ENCODE measurements around the gene RAB30. TPM values are rescaled to one million over a fixed set of nuclear protein-coding genes. Genes with fewer than 3 reads are reported as not detected.
A peak's percentile ranks its signal among the peaks of the same experiment; 100 is the strongest.

The RAB30 gene
- total and polyA plus RNA-seq, 2 donors (not counting 3 experiments of a cell fraction or from before 2014, with no cell fraction given), result 4.1 to 14.6 TPM

DNA sequence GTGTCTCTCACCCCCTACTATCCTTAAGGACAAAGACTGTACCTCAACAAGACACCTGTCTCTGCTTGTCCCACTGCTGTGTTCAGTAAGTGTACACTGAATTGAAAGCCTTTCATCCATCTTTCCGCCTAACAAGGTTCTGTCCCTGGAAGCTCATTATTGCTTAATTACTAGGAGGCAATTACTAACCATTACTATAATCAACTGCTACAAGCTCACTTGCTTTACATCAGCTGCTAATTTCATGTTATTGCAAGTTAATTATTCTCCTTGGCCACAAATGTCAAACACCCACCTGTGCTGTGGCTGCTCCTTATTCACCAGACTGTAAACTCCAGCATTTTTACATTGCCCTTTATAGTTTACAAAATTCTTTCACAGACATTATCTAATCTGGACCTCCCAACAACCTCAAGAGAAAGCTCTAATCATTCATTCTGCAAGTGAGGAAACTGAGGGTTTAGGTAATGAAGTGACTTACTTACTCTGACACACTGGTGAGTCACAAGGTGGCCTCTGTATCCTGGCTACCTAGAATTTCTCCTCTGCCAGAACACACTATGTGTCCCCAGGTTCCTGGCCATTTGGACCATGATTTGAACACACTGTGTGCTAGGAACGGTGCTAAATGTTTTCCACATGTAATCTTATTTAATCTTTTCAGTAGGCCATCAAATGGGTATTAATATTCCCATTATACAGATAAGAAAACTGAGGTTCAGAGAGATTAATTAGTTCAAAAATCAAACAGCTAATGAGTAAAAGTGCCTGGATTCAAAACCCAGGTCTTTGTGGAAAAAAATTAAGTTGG lies 66.7 kb downstream of the RAB30 start:
- dilution Hi-C loops (cut with MboI; ENCODE audit: extremely low pct_ligation_motif_present, low sequenced_read_pairs), result no loop called here
- no peaks in the 10 kb centered on the region for H3K9me1 ChIP-seq (replicated peaks; ENCODE audit: control insufficient read depth, extremely low read depth, insufficient read depth, low read length)
- H3K4me1 ChIP-seq (ENCODE audit: control insufficient read depth, extremely low read depth, insufficient read depth, low read length), result peaks cover 27% of the 10 kb centered on the region
- no peaks in the 10 kb centered on the region for H3K27me3 ChIP-seq (ENCODE audit: control insufficient read depth in 2 of 2, insufficient read depth in 2 of 2, low read length in 2 of 2)
- H3K4me2 ChIP-seq (ENCODE audit: insufficient read depth, low read length), result no peak overlapping the region
- TF ChIP-seq POLR2AphosphoS5 (IDR thresholded peaks at IDR 0.05; ENCODE audit: insufficient read depth, low read depth, low read length), result no peak
- peak; percentile 40 for TF ChIP-seq FOS (IDR thresholded peaks at IDR 0.05; ENCODE audit: borderline replicate concordance, insufficient read depth, low read length)
- TF ChIP-seq GATA2 (IDR thresholded peaks at IDR 0.05; ENCODE audit: insufficient read depth, insufficient read length, low read depth, low read length), result no peak
- TF ChIP-seq, protein P1, sequence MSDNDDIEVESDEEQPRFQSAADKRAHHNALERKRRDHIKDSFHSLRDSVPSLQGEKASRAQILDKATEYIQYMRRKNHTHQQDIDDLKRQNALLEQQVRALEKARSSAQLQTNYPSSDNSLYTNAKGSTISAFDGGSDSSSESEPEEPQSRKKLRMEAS (IDR thresholded peaks at IDR 0.05; ENCODE audit: insufficient read depth, insufficient read length), result no peak
- H3K36me3 ChIP-seq (ENCODE audit: control insufficient read depth in 2 of 2, extremely low read depth in 1 of 2, insufficient read depth in 2 of 2, low read length in 2 of 2), result no peaks in the 10 kb centered on the region
- POLR2A ChIA-PET, result no interaction called here
- BruUV-seq (replicated peaks), result no TSS peak
- H3K9ac ChIP-seq (replicated peaks; ENCODE audit: extremely low read depth, insufficient read depth, low read length), result no peak overlapping the region
- CTCF ChIA-PET, result no interaction called here
- intact Hi-C loops (cut with micrococcal nuclease), result no loop called here
- no peak overlapping the region for H3K27ac ChIP-seq (ENCODE audit: insufficient read depth, low read depth, low read length)
- no peaks in the 10 kb centered on the region for H4K20me1 ChIP-seq (replicated peaks; ENCODE audit: control insufficient read depth, extremely low read depth, insufficient read depth, low read length)
- H2AFZ ChIP-seq (ENCODE audit: low read depth, low read length), result no peak overlapping the region
- no peak for DNase-seq (ENCODE audit: low read depth, low spot score)
- no peaks in the 10 kb centered on the region for H3K9me3 ChIP-seq (replicated peaks; ENCODE audit: control insufficient read depth, insufficient read depth, low read length)
- H3K4me3 ChIP-seq (replicated peaks in 1 of 3; ENCODE audit: insufficient read depth in 1 of 3, low read depth in 1 of 3, low read length in 3 of 3), result no peak overlapping the region
- FAIRE-seq, result no peak
- H3K79me2 ChIP-seq (ENCODE audit: control insufficient read depth, insufficient read depth, low read length), result no peaks in the 10 kb centered on the region

GRCh38 chr11:83002522-83002921 lies 69.2 kb downstream of the RAB30 start:
- H3K27ac ChIP-seq (ENCODE audit: insufficient read depth, low read depth, low read length), result no peak overlapping the region
- H2AFZ ChIP-seq (ENCODE audit: low read depth, low read length), result no peak overlapping the region
- H3K4me1 ChIP-seq (ENCODE audit: control insufficient read depth, extremely low read depth, insufficient read depth, low read length), result peaks cover 16% of the 10 kb centered on the region
- no peak for DNase-seq (ENCODE audit: low read depth, low spot score)
- no peak overlapping the region for H3K4me3 ChIP-seq (replicated peaks in 1 of 3; ENCODE audit: insufficient read depth in 1 of 3, low read depth in 1 of 3, low read length in 3 of 3)
- no peaks in the 10 kb centered on the region for H4K20me1 ChIP-seq (replicated peaks; ENCODE audit: control insufficient read depth, extremely low read depth, insufficient read depth, low read length)
- no peak overlapping the region for H3K9ac ChIP-seq (replicated peaks; ENCODE audit: extremely low read depth, insufficient read depth, low read length)
- POLR2A ChIA-PET, result no interaction called here
- no peaks in the 10 kb centered on the region for H3K9me1 ChIP-seq (replicated peaks; ENCODE audit: control insufficient read depth, extremely low read depth, insufficient read depth, low read length)
- no peaks in the 10 kb centered on the region for H3K27me3 ChIP-seq (ENCODE audit: control insufficient read depth in 2 of 2, insufficient read depth in 2 of 2, low read length in 2 of 2)
- no peaks in the 10 kb centered on the region for H3K9me3 ChIP-seq (replicated peaks; ENCODE audit: control insufficient read depth, insufficient read depth, low read length)
- BruUV-seq (replicated peaks), result no TSS peak
- intact Hi-C loops (cut with micrococcal nuclease), result no loop called here
- H3K79me2 ChIP-seq (ENCODE audit: control insufficient read depth, insufficient read depth, low read length), result no peaks in the 10 kb centered on the region
- CTCF ChIA-PET, result no interaction called here
- no peak for FAIRE-seq
- no peak overlapping the region for H3K4me2 ChIP-seq (ENCODE audit: insufficient read depth, low read length)
- no peaks in the 10 kb centered on the region for H3K36me3 ChIP-seq (ENCODE audit: control insufficient read depth in 2 of 2, extremely low read depth in 1 of 2, insufficient read depth in 2 of 2, low read length in 2 of 2)
- TF ChIP-seq MYC (IDR thresholded peaks at IDR 0.05; ENCODE audit: low read depth, low read length), result no peak
- TF ChIP-seq JUN (IDR thresholded peaks at IDR 0.05; ENCODE audit: borderline replicate concordance, insufficient read depth, insufficient read length, low read depth), result no peak
- TF ChIP-seq CTCF (IDR thresholded peaks at IDR 0.05; ENCODE audit: extremely low read depth in 1 of 2, insufficient read depth in 1 of 2, low read depth in 1 of 2, low read length in 2 of 2), result no peak
- TF ChIP-seq FOS (IDR thresholded peaks at IDR 0.05; ENCODE audit: borderline replicate concordance, insufficient read depth, low read length), result no peak
- no peak for TF ChIP-seq EZH2 (IDR thresholded peaks at IDR 0.05; ENCODE audit: borderline replicate concordance, low read depth, low read length, severe bottlenecking)
- dilution Hi-C loops (cut with MboI; ENCODE audit: extremely low pct_ligation_motif_present, low sequenced_read_pairs), result no loop called here
